CD8-positive, alpha-beta memory T cell (primary cell): ENCODE results near the gene CLMN. TPM values are rescaled to one million over a fixed set of nuclear protein-coding genes. Genes with fewer than 3 reads are reported as not detected.

Experiments used
- CTCF ChIA-PET: fragments of 350-600 bp; sonication (Branson Sonifier 250); formaldehyde crosslinking; loops from one replicate; lab custom pipeline; 2021; ENCODE audit warnings: antibody characterized with exemption; lab: Charles Lee
- POLR2A ChIA-PET: fragments of 350-600 bp; sonication (Branson Sonifier 250); formaldehyde crosslinking; loops from one replicate; lab custom pipeline; 2021; ENCODE audit warnings: antibody characterized with exemption; lab: Charles Lee
- DNase-seq, 5 donors: peaks; one replicate each; pipeline versions ENCODE4 v3.0.0 to v3.0.0-alpha.2; 2020 to 2022; ENCODE audit warnings: mixed read lengths in 1 of 5
- H3K27ac ChIP-seq: one replicate; pipeline ENCODE4 v1.7.0; 2013; ENCODE audit warnings: low read depth, mild to moderate bottlenecking, low read length, moderate library complexity
- H3K27me3 ChIP-seq: 2 replicates; pipeline ENCODE4 v1.7.0; 2013; ENCODE audit warnings: low read length, mild to moderate bottlenecking; ENCODE audit not compliant: insufficient read depth, poor library complexity, severe bottlenecking
- H3K36me3 ChIP-seq: 2 replicates; pipeline ENCODE4 v1.7.0; 2013; ENCODE audit warnings: mild to moderate bottlenecking, low read length, moderate library complexity; ENCODE audit not compliant: insufficient read depth
- H3K4me1 ChIP-seq: 2 replicates; pipeline ENCODE4 v1.7.0; 2013; ENCODE audit warnings: mild to moderate bottlenecking, low read length, moderate library complexity; ENCODE audit not compliant: insufficient read depth
- H3K4me3 ChIP-seq: 2 replicates; pipeline ENCODE4 v1.7.0; 2013; ENCODE audit warnings: mild to moderate bottlenecking, low read length
- H3K9me3 ChIP-seq: 2 replicates; pipeline ENCODE4 v1.7.0; 2013; ENCODE audit warnings: mild to moderate bottlenecking, low read length
- H3K27ac Mint-ChIP-seq, 8 donors: one replicate each; pipeline ENCODE4 v1.8.0; 2020 to 2021; ENCODE audit warnings: mixed read lengths in 8 of 8, mild to moderate bottlenecking in 6 of 8, inconsistent platforms in 3 of 8, moderate library complexity in 3 of 8
- H3K27me3 Mint-ChIP-seq, 2 donors: one replicate each; pipeline ENCODE4 v1.8.0; 2020 to 2021; ENCODE audit warnings: mixed read lengths in 2 of 2, mild to moderate bottlenecking in 1 of 2, moderate library complexity in 1 of 2
- H3K36me3 Mint-ChIP-seq, 3 donors: one replicate each; pipeline ENCODE4 v1.8.0; 2020 to 2021; ENCODE audit warnings: mixed read lengths in 3 of 3, inconsistent platforms in 1 of 3, mild to moderate bottlenecking in 1 of 3
- H3K4me1 Mint-ChIP-seq, 3 donors: one replicate each; pipeline ENCODE4 v1.8.0; 2020 to 2021; ENCODE audit warnings: mixed read lengths in 3 of 3, inconsistent platforms in 1 of 3, mild to moderate bottlenecking in 1 of 3
- H3K4me3 Mint-ChIP-seq, 7 donors: one replicate each; pipeline ENCODE4 v1.8.0; 2020 to 2021; ENCODE audit warnings: mixed read lengths in 7 of 7, mild to moderate bottlenecking in 6 of 7, moderate library complexity in 4 of 7, inconsistent platforms in 2 of 7
- H3K9me3 Mint-ChIP-seq, 5 donors: one replicate each; pipeline ENCODE4 v1.8.0; 2020 to 2022; ENCODE audit warnings: mixed read lengths in 5 of 5, mild to moderate bottlenecking in 3 of 5, moderate library complexity in 2 of 5, inconsistent platforms in 1 of 5
- polyA plus RNA-seq: library from polyadenylated mRNA; unstranded; fragments of 300-500 nt; fragmentation: Illumina TruSeq; gene quantifications from one replicate; pipeline ENCODE4 v1.2.3, GENCODE V29; 2021
- total RNA-seq, 2 experiments: library from RNA; stranded (reverse); gene quantifications; one replicate each; pipeline ENCODE4 v1.2.3, GENCODE V29; 2021

Gene CLMN
- total and polyA plus RNA-seq, 3 experiments from 2014 or later, result 0.15 to 0.72 (median 0.29) TPM

- ChIA-PET CTCF (no interaction called here), POLR2A (no interaction called here)
- no peak overlapping the region for H3K27ac ChIP-seq
- no peaks in the 10 kb centered on the region for H3K36me3 ChIP-seq
- no peak overlapping the region for H3K4me3 ChIP-seq
- no peak for DNase-seq
- H3K9me3 ChIP-seq, result no peaks in the 10 kb centered on the region
- Mint-ChIP-seq H3K27me3 (peaks cover 14 to 37% of the 10 kb centered on the region in 2 donors), H3K27ac (no peak overlapping the region), H3K4me1 (peaks cover 13 to 15% (median 15%) of the 10 kb centered on the region in 3 donors), H3K9me3 (no peaks in the 10 kb centered on the region), H3K36me3 (peaks cover 0 to 2% (median 0%) of the 10 kb centered on the region in 3 donors), H3K4me3 (no peak overlapping the region)
- H3K27me3 ChIP-seq, result peaks cover 10% of the 10 kb centered on the region
- peaks cover 5% of the 10 kb centered on the region for H3K4me1 ChIP-seq
Observed at GRCh38 chr14:95315156-95315555, 4.6 kb downstream of the CLMN start.

GRCh38 chr14:95314609-95315008, 5.1 kb downstream of the CLMN start:
- Histone ChIP-seq H3K9me3 (no peaks in the 10 kb centered on the region), H3K4me1 (peaks cover 5% of the 10 kb centered on the region), H3K4me3 (no peak overlapping the region), H3K27ac (no peak overlapping the region), H3K27me3 (peaks cover 10% of the 10 kb centered on the region), H3K36me3 (no peaks in the 10 kb centered on the region)
- Mint-ChIP-seq H3K27me3 (peaks cover 14 to 37% of the 10 kb centered on the region in 2 donors), H3K4me3 (no peak overlapping the region), H3K27ac (no peak overlapping the region), H3K9me3 (no peaks in the 10 kb centered on the region), H3K4me1 (peaks cover 13 to 15% (median 15%) of the 10 kb centered on the region in 3 donors), H3K36me3 (peaks cover 0 to 2% (median 0%) of the 10 kb centered on the region in 3 donors)
- no peak for DNase-seq
- ChIA-PET POLR2A (no interaction called here), CTCF (no interaction called here)

GRCh38 chr14:95313707-95314106, 6.0 kb downstream of the CLMN start:
- Histone ChIP-seq H3K4me3 (no peak overlapping the region), H3K9me3 (no peaks in the 10 kb centered on the region), H3K27ac (no peak overlapping the region), H3K4me1 (peaks cover 3% of the 10 kb centered on the region), H3K36me3 (no peaks in the 10 kb centered on the region), H3K27me3 (peaks cover 10% of the 10 kb centered on the region)
- Mint-ChIP-seq H3K27ac (no peak overlapping the region), H3K9me3 (no peaks in the 10 kb centered on the region), H3K4me3 (no peak overlapping the region), H3K36me3 (peaks cover 0 to 2% (median 0%) of the 10 kb centered on the region in 3 donors), H3K27me3 (peaks cover 14 to 34% of the 10 kb centered on the region in 2 donors), H3K4me1 (peaks cover 8 to 10% (median 9%) of the 10 kb centered on the region in 3 donors)
- DNase-seq, result no peak
- CTCF ChIA-PET, result no interaction called here
- POLR2A ChIA-PET, result no interaction called here

DNA sequence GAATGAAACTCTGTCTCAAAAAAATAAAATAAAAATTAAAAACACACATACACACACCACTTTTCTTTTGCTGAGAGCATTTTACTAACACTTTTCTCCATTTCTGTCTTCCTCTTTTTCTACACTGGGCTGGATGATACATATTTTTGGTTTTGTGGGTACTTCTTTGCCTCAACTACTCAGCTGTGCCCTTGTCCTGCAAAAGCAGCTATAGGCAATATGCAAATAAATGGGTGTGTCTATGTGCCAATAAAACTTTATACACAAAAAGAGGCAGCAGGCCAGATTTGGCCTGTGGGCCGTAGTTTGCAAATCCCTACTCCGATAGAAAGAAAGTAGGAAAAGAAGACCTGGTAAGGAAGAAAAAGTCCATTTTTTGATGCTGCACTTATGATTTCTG, 6.5 kb downstream of the CLMN start:
- peaks cover 12 to 29% of the 10 kb centered on the region in 2 donors for H3K27me3 Mint-ChIP-seq
- POLR2A ChIA-PET, result no interaction called here
- Histone ChIP-seq H3K4me1 (no peaks in the 10 kb centered on the region), H3K36me3 (no peaks in the 10 kb centered on the region), H3K27me3 (peaks cover 5% of the 10 kb centered on the region), H3K27ac (no peak overlapping the region), H3K9me3 (no peaks in the 10 kb centered on the region), H3K4me3 (no peak overlapping the region)
- H3K36me3 Mint-ChIP-seq, result peaks cover 0 to 2% (median 0%) of the 10 kb centered on the region in 3 donors
- CTCF ChIA-PET, result no interaction called here
- H3K4me1 Mint-ChIP-seq, result peaks cover 2 to 4% (median 4%) of the 10 kb centered on the region in 3 donors
- no peak for DNase-seq
- no peaks in the 10 kb centered on the region for H3K9me3 Mint-ChIP-seq
- H3K4me3 Mint-ChIP-seq, result no peak overlapping the region
- no peak overlapping the region for H3K27ac Mint-ChIP-seq

- no peak overlapping the region for H3K27ac Mint-ChIP-seq
- Histone ChIP-seq H3K27me3 (no peaks in the 10 kb centered on the region), H3K4me3 (no peak overlapping the region), H3K9me3 (no peaks in the 10 kb centered on the region), H3K4me1 (no peaks in the 10 kb centered on the region), H3K27ac (no peak overlapping the region), H3K36me3 (no peaks in the 10 kb centered on the region)
- no peaks in the 10 kb centered on the region for H3K9me3 Mint-ChIP-seq
- peaks cover 10 to 26% of the 10 kb centered on the region in 2 donors for H3K27me3 Mint-ChIP-seq
- DNase-seq, result no peak
- H3K4me1 Mint-ChIP-seq, result no peaks in the 10 kb centered on the region
- CTCF ChIA-PET, result no interaction called here
- H3K36me3 Mint-ChIP-seq, result peaks cover 0 to 2% (median 0%) of the 10 kb centered on the region in 3 donors
- POLR2A ChIA-PET, result no interaction called here
- no peak overlapping the region for H3K4me3 Mint-ChIP-seq
Observed at GRCh38 chr14:95312311-95312710, 7.4 kb downstream of the CLMN start.

GRCh38 chr14:95311752-95312151, 8.0 kb downstream of the CLMN start:
- no peaks in the 10 kb centered on the region for H3K9me3 ChIP-seq
- H3K4me1 ChIP-seq, result no peaks in the 10 kb centered on the region
- no peak overlapping the region for H3K27ac Mint-ChIP-seq
- H3K4me1 Mint-ChIP-seq, result no peaks in the 10 kb centered on the region
- ChIA-PET CTCF (no interaction called here), POLR2A (no interaction called here)
- no peaks in the 10 kb centered on the region for H3K9me3 Mint-ChIP-seq
- H3K27me3 Mint-ChIP-seq, result peaks cover 9 to 20% of the 10 kb centered on the region in 2 donors
- H3K4me3 ChIP-seq, result no peak overlapping the region
- no peak overlapping the region for H3K4me3 Mint-ChIP-seq
- no peak overlapping the region for H3K27ac ChIP-seq
- DNase-seq, result no peak
- no peaks in the 10 kb centered on the region for H3K36me3 ChIP-seq
- no peaks in the 10 kb centered on the region for H3K27me3 ChIP-seq
- peaks cover 0 to 2% (median 0%) of the 10 kb centered on the region in 3 donors for H3K36me3 Mint-ChIP-seq

- no peaks in the 10 kb centered on the region for H3K4me1 ChIP-seq
- no peaks in the 10 kb centered on the region for H3K27me3 ChIP-seq
- POLR2A ChIA-PET, result no interaction called here
- Mint-ChIP-seq H3K4me1 (no peaks in the 10 kb centered on the region), H3K4me3 (no peak overlapping the region), H3K27me3 (peaks cover 8 to 13% of the 10 kb centered on the region in 2 donors), H3K36me3 (peaks cover 0 to 2% (median 0%) of the 10 kb centered on the region in 3 donors), H3K27ac (peak overlapping the region in 1 of 8 donors; percentile 37), H3K9me3 (no peaks in the 10 kb centered on the region)
- no peak for DNase-seq
- H3K36me3 ChIP-seq, result no peaks in the 10 kb centered on the region
- no peak overlapping the region for H3K27ac ChIP-seq
- H3K9me3 ChIP-seq, result no peaks in the 10 kb centered on the region
- H3K4me3 ChIP-seq, result no peak overlapping the region
- CTCF ChIA-PET, result no interaction called here
Observed at GRCh38 chr14:95310635-95311380, 8.9 kb downstream of the CLMN start.

- Mint-ChIP-seq H3K27ac (no peak overlapping the region), H3K4me1 (no peaks in the 10 kb centered on the region), H3K9me3 (no peaks in the 10 kb centered on the region), H3K27me3 (peaks cover 11 to 17% of the 10 kb centered on the region in 2 donors), H3K36me3 (peaks cover 0 to 2% (median 0%) of the 10 kb centered on the region in 3 donors), H3K4me3 (no peak overlapping the region)
- Histone ChIP-seq H3K4me1 (no peaks in the 10 kb centered on the region), H3K36me3 (no peaks in the 10 kb centered on the region), H3K9me3 (no peaks in the 10 kb centered on the region), H3K4me3 (no peak overlapping the region), H3K27me3 (no peaks in the 10 kb centered on the region), H3K27ac (no peak overlapping the region)
- ChIA-PET POLR2A (no interaction called here), CTCF (no interaction called here)
- DNase-seq, result no peak
Observed at GRCh38 chr14:95309261-95310051, 10.3 kb downstream of the CLMN start.
